HTR-8/SVneo (cell line): ENCODE measurements around the gene TMTC3.
"Not testable (repeated sequence)": the region's sequence is repeated elsewhere in the genome, so short reads cannot be mapped to it uniquely, and the experiment has no call there.

Experiments
- DNase-seq: peaks from one replicate; pipeline ENCODE4 v3.0.0; 2011; ENCODE audit warnings: low spot score, mixed read lengths; ENCODE audit not compliant: insufficient read length
- FAIRE-seq: peaks from 2 replicates; lab custom pipeline; 2011; peaks lifted over from hg19 to GRCh38; lab: Jason Lieb, UNC

TMTC3 gene

GRCh38 chr12:88141774-88142609, at the start of gene TMTC3, which contains the start of gene CEP290:
TMTC3 (plus strand) TSS chr12:88142307; CDS start chr12:88148316, 6,009 bp downstream.
CEP290 (minus strand) TSS chr12:88142088; CDS start chr12:88141307, 781 bp downstream.
- FAIRE-seq: peak; percentile 83
- peak; percentile 89 for DNase-seq

- no peak for FAIRE-seq
These were observed 49.3 kb upstream of the TMTC3 start for GRCh38 chr12:88092771-88093170.

GRCh38 chr12:88093573-88093972, 48.5 kb upstream of the TMTC3 start:
- FAIRE-seq (no peak), DNase-seq (no peak)

More at GRCh38 chr12:88092771-88093170, 49.3 kb upstream of the TMTC3 start:
- no peak for DNase-seq

- FAIRE-seq (no peak), DNase-seq (no peak)
These were observed 34.1 kb upstream of the TMTC3 start for GRCh38 chr12:88108021-88108420.

GRCh38 chr12:88111074-88111652, 30.9 kb upstream of the TMTC3 start:
- DNase-seq: peak; percentile 40

GRCh38 chr12:88113871-88114270, 28.2 kb upstream of the TMTC3 start:
- peak; percentile 4 for DNase-seq

More at GRCh38 chr12:88111074-88111652, 30.9 kb upstream of the TMTC3 start:
- FAIRE-seq: no peak

GRCh38 chr12:88122666-88123065, 19.4 kb upstream of the TMTC3 start:
- DNase-seq (no peak), FAIRE-seq (no peak)

More at GRCh38 chr12:88113871-88114270, 28.2 kb upstream of the TMTC3 start:
- FAIRE-seq: no peak

GRCh38 chr12:88127099-88127498, 15.0 kb upstream of the TMTC3 start:
- FAIRE-seq: no peak
- DNase-seq: no peak

- DNase-seq (no peak), FAIRE-seq (no peak)
These were observed 14.3 kb upstream of the TMTC3 start for GRCh38 chr12:88127855-88128254.

GRCh38 chr12:88132392-88132791, 9.7 kb upstream of the TMTC3 start:
- FAIRE-seq (peak; percentile 4), DNase-seq (no peak)

GRCh38 chr12:88133181-88133580, 8.9 kb upstream of the TMTC3 start:
- not testable (repeated sequence) for DNase-seq, FAIRE-seq

GRCh38 chr12:88139711-88140110, 2.4 kb upstream of the TMTC3 start:
- not testable (repeated sequence) for DNase-seq, FAIRE-seq

GRCh38 chr12:88141425-88141773, 708 bp upstream of the TMTC3 start:
- FAIRE-seq: no peak
- no peak for DNase-seq

- FAIRE-seq: no peak
- no peak for DNase-seq
These were observed 494 bp downstream of the TMTC3 start for GRCh38 chr12:88142610-88142991.

- DNase-seq (no peak), FAIRE-seq (no peak)
These were observed 1.9 kb downstream of the TMTC3 start for GRCh38 chr12:88144037-88144436.

GRCh38 chr12:88144546-88145468, 2.7 kb downstream of the TMTC3 start:
- DNase-seq: no peak
- FAIRE-seq: no peak

GRCh38 chr12:88145567-88146505, 3.7 kb downstream of the TMTC3 start:
- DNase-seq (no peak), FAIRE-seq (no peak)

GRCh38 chr12:88150063-88150462, 8.0 kb downstream of the TMTC3 start:
- FAIRE-seq: no peak
- DNase-seq: no peak

GRCh38 chr12:88153959-88154358, 11.9 kb downstream of the TMTC3 start:
- FAIRE-seq (no peak), DNase-seq (no peak)
